ENCODE results near the gene POLR3E.

POLR3E gene

DNA sequence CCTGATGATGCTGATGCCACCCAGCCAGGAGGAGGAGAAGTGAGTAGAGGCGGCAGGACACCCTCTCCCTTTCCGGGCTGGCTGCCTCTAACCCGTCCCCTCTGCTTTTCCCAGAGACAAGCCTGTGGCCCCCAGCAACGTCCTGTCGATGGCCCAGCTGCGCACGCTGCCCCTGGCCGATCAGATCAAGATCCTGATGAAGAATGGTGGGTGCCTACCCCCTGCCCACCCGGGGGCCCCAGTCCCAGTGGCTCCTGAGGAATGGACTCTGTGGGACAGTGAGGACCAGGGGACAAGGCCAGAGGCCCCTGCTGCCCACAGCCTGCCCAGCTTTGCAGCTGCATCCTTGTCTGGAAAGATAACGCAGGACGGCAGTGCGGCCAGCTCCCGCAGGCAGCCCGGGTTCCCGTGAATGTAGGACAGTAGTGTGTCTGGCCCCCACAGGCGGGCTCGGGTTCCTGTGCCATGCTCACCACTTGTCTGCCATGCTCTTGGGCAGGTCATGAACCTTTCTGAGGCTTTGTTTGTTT is 19.9 kb downstream of the POLR3E start:
- DNase-seq (ENCODE audit: low spot score): no peak

DNA sequence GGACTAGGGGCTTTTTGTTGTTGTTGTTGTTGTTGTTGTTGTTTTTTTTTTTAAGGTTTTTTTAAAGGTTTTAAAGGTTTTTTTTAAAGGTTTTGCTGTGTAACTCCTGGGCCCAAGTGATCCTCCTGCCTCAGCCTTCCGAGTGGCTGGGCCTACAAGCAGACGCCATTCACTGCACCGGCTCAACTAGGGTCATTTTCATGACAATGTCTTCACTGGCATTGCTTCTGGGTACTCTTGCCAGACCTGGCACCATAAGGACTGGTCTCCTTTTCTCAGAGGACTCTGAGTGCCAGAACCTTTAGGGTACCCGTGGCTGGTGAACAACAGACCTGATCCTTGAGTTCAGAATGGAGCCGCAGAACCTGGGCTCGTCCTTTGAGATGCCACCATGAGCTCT is 20.4 kb downstream of the POLR3E start:
- DNase-seq (ENCODE audit: low spot score): no peak

DNA sequence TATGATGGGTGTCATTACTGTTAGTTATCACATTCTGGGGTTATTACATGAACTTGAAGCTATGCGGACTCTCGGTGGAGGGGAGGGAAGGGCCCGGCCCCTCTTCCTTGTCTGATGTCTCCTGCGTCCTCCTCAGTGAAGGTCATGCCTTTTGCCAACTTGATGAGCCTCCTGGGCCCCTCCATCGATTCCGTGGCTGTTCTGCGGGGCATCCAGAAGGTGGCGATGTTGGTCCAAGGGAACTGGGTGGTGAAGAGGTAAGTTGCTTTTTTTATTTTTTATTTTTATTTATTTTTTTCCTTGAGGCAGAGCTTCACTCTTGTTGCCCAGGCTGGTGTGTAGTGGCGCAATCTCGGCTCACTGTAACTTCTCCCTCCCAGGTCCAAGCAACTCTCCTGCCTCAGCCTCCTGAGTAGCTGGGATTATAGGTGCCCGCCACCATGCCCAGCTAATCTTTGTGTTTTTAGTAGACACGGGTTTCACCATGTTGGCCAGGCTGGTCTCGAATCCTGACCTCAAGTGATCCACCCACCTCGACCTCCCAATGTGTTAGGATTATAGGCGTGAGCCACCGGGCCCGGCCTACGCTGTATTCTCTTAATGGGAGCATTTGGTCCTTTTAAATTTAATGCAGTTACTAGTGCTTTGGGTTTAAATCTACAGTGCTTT is 21.6 kb downstream of the POLR3E start:
- DNase-seq (ENCODE audit: low spot score): peak; percentile 6

DNA sequence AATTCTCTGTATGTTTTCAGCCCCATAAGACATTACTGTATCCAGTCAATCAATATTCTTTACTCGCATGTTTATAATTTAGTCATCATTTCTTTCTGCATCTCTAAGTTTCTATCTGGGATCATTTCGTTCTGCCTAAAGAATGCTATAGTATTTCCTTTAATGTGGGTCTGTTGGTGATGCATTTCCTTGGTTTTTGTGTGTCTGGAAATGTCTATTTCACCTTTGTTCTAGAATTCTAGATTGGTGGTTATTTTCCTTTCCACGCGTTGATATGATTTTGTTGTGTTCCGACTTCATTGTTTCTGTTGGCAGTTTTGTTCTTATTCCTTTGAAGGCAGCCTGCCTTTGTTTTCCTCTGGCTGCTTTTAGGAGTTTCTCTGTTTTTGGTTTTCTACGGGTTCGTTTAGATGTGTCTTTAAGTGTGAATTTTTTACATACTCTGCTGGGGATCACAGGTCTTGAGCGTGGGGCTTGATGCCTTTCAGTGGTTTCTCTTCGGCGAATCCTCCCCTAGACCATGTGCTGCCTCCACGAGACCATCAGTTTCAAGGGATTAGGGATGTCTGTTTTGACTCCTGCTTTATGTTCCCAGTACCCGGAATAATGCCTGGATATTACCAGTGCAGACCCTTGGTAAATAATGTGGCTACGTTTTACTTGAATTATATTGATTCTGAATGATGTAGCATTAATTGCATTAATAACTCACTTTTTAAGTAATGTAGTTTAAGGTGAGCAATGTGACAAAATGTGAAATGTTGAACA is 23.5 kb downstream of the POLR3E start:
- DNase-seq (ENCODE audit: low spot score): no peak

DNA sequence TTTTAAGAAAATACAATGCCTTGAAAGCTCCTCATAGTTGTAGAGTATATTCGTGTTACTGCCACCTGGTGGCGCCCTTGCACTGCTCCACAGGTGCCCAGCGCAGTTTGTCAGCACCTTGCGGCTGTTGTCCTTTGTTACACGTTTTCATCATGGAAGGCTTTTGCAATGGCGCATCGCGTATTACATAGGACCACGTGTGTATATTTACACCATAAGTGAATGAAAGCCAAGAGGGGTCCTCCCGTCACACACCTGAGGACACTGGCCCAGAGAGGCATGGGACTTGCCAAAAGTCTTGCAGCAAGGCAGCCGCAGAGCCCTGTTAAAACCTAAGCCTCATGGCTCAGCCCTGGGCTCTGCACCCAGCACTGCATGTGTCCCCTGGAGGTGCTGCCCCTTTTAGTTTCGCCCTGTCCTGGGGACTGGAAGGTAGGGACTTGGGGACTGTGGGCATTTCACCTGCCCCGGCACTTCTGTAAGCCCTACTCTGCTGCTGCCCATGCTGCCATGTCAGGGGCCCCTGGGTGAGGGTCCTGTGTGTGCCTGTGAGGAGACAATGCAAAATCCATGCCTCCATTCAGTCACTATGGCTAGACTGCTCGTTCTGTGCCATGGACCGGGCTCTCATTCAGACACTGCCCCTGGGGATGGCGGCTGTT is 24.3 kb downstream of the POLR3E start:
- peak; percentile 45 for DNase-seq (ENCODE audit: low spot score)

DNA sequence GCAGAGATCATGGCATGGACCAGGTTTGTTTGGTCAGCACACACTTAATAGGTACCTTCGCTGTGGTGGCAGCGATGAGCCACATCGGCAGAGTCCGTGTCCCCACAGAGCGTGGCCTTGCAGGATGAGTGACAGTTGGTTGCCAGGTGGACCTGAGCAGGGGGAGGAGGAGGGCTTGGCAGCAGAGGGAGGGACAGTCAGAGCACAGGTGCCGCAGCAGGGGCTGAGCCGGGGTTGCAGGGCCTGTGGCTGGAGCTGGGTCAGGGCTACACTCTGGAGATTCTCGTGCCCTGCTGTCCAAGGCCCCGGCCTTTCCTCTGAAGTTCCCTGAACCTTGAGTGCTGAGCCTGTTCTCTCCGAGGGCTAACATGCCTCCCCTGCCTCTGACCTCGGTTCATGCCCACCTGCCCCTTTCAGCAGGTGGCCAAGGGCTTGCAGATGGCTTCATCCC is 24.8 kb downstream of the POLR3E start:
- no peak for DNase-seq (ENCODE audit: low spot score)

DNA sequence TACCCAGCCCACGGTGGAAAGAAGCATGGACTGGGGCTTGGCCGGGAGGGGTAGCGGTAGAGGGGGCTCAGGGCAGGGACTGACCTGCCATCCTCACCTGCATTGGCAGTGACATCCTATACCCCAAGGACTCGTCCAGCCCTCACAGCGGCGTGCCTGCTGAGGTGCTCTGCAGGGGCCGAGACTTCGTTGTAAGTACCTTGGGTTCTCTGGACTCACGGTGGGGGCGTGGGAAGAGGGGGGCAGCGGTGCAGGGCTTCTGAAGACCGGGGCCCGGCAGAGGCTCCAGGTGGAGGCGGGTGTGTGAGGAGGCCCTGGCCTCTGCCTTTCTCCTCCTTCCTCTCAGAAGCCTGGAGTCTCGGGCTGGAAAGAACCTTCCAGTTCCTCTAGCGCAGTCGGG is 25.5 kb downstream of the POLR3E start:
- DNase-seq (ENCODE audit: low spot score): no peak

DNA sequence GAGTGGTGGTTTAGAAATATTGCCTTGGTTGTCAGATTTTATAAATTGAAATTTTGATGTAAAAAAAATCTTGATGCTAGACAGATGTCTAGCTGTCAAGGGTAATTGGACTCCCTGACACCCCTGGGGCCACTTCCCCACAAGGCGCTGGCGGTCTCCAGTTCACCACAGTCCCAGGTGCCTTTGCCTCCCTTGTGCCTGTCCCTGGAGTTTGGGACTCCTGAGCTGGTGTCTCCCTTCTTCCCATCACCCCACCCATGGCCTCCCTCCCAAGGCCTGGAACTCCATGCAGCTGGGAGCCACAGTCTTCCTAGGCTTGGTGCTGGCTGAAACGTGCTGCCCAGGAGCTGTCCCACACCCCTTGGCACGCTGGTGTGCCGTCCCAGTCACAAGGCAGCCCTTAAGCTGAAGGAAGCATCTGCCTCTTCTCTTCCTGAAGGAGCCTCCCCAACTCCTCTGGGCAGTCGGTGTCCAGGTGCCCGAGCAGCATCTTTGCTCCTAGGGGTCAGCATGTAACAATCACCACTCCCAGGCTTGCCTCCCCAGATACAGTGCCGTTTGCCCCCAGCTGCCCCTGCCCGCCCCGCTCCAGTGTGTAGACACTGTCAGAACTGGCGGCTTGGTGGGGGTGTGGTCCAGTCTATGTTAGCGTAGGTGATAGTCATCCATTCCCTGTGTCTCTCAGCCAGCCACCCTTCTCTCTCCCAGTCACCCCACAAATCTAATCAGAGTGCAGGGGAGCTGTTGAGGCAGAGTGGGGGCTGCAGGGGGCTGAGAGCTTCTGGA is 26.2 kb downstream of the POLR3E start:
- no peak for DNase-seq (ENCODE audit: low spot score)

DNA sequence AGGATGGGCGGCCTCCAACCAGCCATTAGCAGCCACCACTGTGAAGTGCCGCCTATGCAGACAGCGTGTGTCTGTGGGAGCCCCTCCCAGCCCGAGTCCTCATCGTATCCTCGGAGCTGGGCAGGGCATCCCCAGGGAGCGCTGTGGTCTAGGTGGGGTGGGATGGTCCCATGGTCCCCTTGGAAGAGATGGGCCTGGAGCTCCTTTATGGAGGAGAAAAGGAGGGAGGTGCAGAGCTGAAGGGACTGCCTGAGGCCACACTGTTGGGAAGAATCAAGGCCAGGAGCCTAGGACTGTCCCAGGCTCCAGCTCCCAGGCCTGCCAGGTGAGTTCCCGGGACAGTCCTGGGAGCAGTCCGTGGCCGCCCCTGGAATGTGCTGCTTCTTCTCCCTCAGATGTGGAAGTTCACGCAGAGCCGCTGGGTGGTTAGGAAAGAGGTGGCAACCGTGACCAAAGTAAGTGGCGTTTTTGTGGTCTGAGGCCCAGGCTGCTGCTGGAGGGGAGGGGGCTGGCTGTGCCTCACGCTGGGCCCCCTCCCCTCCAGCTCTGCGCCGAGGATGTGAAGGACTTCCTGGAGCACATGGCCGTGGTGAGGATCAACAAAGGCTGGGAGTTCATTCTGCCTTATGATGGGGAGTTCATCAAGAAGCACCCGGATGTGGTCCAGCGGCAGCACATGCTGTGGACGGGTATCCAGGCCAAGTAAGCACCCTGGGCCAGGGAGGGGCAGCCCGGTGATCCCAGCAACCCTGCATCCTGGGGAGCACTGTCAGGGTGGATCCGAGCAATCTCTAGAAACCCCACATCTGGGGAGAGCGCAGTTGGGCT is 27.0 kb downstream of the POLR3E start:
- no peak for DNase-seq (ENCODE audit: low spot score)

DNA sequence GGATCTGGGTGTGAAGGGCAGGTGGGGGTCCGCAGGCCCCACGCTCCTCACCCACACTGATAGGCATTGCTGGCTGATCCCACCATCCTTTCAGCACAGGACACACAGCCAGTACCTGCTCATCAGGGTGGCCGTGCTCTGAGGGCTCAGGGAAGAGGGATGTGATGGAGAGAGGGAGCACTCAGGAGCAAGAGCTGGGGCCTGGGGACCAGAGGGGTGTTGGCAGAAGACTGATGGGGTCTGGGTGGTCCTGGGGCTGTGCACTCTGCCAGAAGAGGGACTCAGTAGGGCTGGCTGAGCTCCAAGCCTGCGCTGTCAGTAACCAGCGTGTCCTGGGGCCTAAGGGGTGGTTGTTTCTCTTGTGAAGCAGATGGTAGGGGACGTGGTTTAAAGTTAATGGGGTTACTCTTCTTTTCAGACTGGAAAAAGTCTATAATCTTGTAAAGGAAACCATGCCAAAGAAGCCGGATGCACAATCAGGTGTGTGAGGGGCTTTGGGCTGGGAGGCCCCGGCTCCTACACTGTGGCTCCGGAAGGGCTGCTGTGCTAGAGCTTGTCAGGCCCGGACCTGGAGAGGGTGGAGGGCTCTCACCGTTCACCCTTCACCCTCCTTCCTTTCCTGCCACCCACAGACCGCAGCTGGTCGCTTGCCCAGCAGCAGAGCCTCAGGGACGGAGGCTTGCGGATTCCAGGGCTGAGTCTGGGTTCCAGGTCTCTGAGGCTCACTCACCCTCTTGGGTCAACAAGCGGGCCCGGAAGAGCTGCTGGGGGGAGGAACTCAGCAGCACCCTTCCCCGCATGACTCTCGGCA is 27.8 kb downstream of the POLR3E start:
- no peak for DNase-seq (ENCODE audit: low spot score)

DNA sequence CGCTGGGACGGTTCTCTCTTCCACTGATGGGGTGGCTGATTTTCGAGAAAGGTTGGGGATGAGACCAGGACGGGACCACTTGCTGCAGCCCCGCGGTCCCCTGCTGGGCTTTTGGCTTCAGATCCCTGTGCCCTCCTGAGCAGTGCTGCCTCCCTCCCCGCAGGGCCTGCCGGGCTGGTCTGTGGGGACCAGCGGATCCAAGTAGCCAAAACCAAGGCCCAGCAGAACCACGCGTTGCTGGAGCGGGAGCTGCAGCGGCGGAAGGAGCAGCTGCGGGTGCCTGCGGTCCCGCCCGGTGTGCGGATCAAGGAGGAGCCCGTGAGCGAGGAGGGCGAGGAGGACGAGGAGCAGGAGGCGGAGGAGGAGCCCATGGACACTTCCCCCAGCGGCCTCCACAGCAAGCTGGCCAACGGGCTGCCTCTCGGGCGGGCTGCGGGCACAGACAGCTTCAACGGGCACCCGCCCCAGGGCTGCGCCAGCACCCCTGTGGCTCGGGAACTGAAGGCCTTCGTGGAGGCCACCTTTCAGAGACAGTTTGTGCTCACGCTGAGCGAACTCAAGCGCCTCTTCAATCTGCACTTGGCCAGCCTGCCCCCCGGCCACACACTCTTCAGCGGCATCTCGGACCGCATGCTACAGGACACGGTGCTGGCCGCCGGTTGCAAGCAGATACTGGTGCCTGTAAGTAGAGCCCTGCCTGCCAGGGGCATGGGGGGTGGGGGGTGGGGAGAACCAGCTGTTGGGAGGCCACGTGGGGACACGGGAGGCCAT is 28.6 kb downstream of the POLR3E start:
- DNase-seq (ENCODE audit: low spot score): no peak

DNA sequence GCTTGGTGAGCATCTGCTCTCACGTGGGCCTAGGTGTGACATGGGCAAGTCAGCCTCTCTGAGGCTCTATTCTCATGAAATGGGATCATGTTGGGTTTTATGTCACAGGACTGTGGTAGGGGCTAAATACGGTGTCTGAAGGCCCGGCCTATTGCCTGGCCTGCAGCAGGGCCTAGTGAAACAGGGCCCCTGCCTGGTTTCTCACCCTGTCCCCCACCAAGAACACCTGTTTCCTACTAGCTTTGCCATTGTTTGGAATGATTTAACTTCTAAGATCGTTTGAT is 29.1 kb downstream of the POLR3E start:
- no peak for DNase-seq (ENCODE audit: low spot score)

DNA sequence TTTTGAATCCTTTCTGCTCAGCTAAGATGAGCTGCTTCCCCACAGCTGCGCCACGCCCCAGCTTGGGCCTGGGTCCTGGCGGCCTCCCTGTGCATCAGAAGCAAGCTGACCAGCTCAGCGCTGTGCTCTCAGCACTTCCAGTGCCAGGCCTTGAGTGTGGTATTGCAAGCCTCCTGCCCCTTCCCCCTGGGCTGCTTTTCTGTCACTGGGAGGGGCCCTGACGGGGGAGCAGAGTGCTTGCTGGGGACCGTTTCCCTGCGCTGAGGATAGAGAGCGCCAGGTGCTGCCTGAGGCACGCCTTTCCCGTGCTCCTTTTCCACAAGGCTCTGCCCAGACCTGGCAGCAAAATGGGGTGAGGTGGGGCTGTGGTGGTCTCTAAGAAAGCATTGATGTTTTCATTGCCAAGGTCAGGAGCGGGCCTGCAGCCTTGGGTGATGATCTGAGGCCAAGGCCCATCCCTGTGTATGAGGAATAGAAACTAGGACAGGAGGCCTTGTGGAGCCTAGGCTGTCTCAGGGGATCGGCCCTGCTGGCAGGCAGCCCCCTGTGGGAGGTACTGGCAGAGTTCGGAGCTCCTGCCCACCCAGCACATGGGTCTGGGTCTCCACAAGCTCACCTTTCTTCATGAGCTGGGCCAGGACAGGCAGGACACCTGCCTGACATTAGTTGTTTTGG is 29.7 kb downstream of the POLR3E start:
- DNase-seq (ENCODE audit: low spot score): no peak

DNA sequence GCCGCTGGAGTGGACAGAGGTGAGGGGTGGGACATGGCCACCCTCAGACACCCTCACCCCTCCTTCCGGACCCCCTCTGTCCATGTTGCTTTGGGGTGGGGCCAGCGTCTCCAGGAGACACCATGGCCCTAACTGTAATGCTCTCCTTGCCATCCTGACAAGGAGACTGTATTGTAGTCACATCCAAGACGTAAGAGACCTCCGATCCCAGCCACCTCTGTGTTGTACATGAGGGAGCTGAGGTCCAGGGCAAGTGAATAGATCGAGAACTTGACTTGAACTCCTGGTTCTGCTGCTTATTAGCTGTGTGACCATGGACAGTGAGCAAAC is 30.2 kb downstream of the POLR3E start:
- DNase-seq (ENCODE audit: low spot score): no peak

DNA sequence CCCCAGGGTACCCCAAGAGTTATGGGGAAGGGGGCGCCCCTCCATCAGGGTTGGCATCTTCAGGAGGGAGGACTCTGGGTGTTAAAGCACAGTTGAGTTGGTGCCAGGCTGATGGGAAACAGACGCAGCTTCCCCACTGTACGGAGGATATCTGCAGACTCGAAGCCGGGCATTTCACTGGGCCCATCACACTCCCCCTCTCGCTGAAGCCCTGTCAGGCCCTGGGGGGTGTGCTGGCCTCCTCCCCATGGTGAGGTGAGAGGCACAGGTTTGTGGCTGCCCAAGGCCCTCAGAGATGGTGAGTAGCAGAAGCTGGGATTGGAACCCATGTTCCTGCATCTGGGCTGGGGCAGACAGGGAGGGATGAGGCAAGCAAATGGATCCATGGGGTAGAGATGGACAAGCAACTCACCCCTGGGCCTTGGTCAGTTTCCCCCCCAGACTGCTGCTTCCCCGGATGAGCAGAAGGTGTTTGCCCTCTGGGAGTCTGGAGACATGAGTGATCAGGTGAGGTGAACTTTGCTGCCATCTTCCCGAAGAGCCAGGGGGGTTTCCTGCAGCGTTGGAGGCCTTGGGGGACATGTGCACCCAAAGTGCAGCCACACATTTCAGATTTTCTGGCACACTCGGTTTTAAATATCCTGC is 31.0 kb downstream of the POLR3E start:
- no peak for DNase-seq (ENCODE audit: low spot score)

DNA sequence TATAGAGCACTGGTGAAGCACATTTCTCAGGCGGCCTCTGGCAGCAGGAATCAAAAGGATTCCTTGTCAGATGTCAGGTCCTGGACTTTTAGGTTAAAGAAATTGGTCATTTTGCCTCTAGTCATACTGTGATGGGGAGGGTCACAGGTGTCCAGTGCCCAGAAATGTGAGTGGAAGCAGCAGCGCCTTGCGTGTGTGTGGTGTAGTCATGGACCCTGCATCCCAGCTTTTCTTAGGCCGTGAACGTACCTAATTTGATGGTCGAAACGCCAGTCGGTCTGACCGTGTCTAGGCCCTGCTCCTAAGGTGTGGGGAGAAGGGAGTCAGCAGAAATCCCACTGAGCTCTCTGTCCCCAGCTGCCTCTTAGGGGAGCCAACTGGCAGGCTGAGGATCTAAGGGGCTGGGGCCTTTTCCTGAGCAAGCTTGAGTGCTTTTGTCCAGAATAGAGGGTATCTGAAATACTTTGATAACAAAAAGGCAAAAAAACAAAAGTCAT is 32.0 kb downstream of the POLR3E start:
- DNase-seq (ENCODE audit: low spot score): no peak

DNA sequence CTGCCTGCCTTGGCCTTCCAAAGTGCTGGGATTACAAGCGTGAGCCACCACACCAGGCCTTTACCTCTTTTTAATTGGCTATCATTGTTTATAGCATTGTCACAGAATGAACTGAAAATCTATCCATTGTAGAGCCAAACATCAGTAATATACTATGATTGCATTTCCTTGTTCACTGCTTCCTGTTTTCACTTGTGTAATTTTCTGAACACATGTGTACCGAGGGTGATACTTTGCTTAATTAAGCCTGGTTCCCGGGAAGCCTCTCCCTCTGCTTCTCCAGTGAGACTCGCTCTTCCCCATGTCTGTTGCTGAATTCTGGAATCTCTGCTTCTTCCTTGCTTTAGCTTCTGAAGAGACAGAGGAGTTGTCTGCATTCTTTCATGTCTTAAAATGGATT is 33.1 kb downstream of the POLR3E start:
- DNase-seq (ENCODE audit: low spot score): no peak

DNA sequence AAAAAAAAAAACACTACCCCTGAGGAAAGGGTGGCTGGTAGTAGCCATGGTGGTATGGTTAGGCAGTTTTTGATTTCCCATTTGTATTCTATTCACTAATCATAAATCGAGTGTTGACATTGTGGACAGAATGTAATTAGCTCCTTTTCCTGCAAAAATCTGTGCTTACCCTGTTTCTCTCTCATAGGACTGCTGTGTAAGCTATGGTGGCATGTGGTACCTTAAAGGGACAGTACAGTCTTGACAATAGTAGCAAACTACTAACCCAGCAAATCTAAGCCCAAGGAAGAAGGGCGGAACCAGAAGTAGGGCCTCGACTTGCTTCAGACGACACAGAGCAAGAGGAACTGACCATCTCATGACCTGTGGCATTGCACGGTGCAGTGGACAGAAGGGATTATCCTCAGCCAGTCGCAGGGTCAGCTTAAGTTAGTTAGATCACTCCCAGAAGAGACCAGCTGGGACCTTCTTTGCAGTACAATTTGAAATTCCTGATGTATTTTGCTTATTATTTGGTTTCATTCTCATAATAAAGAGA is 36.3 kb downstream of the POLR3E start:
- no peak for DNase-seq (ENCODE audit: low spot score)

All from SW480 (cell line).